Thoracic aorta (tissue), 2 donors: ENCODE data around the gene GNB3. TPM values are rescaled to one million over a fixed set of nuclear protein-coding genes. Genes with fewer than 3 reads are reported as not detected.

Source experiments
- ATAC-seq: fragments of 150-250 bp; one replicate; pipeline ENCODE4 v1.8.0; 2017; ENCODE audit warnings: low read depth; ENCODE audit not compliant: insufficient number of reproducible peaks, low FRiP score
- DNase-seq: peaks from one replicate; pipeline ENCODE4 v3.0.0-alpha.2; 2020; ENCODE audit warnings: low spot score
- H3K27ac ChIP-seq, 2 donors: fragments of 200-600 bp; sonication (generic); 1 replicate in 1 of 2; 2 replicates in 1 of 2; pipeline ENCODE4 v1.5.1; 2016; ENCODE audit warnings: mild to moderate bottlenecking in 2 of 2, moderate library complexity in 2 of 2
- H3K27me3 ChIP-seq: fragments of 200-600 bp; sonication (generic); replicated peaks from 2 replicates; pipeline ENCODE4 v1.6.0; 2016; ENCODE audit warnings: mild to moderate bottlenecking; ENCODE audit not compliant: insufficient read depth
- H3K36me3 ChIP-seq: fragments of 200-600 bp; sonication (generic); one replicate; pipeline ENCODE4 v1.5.1; 2016
- H3K4me1 ChIP-seq, 2 donors: fragments of 200-600 bp; sonication (generic); 1 replicate in 1 of 2; 2 replicates in 1 of 2; pipeline versions ENCODE4 v1.5.1 to v1.6.0; 2016; ENCODE audit warnings: low read depth in 2 of 2, mild to moderate bottlenecking in 1 of 2; ENCODE audit not compliant: control insufficient read depth in 1 of 2
- H3K4me3 ChIP-seq: fragments of 200-600 bp; sonication (generic); 2 replicates; pipeline ENCODE4 v1.5.1; 2016; ENCODE audit warnings: mild to moderate bottlenecking
- H3K9me3 ChIP-seq: fragments of 200-600 bp; sonication (generic); 2 replicates; pipeline ENCODE4 v1.5.1; 2016
- total RNA-seq, 2 donors: library from RNA; depleted of rRNA; stranded (reverse); fragments of >200 nt; gene quantifications; one replicate each; pipeline versions ENCODE4 v1.1.0 to v1.2.3, GENCODE V29; 2016
- TF ChIP-seq, protein P1 (sequence below): fragments of 200-600 bp; sonication (generic); IDR thresholded peaks from one replicate; pipeline ENCODE4 v1.5.1; 2019; ENCODE audit warnings: antibody characterized with exemption

GNB3 gene
- total RNA-seq, 2 donors from 2014 or later, result 9.3 to 16.6 TPM

DNA sequence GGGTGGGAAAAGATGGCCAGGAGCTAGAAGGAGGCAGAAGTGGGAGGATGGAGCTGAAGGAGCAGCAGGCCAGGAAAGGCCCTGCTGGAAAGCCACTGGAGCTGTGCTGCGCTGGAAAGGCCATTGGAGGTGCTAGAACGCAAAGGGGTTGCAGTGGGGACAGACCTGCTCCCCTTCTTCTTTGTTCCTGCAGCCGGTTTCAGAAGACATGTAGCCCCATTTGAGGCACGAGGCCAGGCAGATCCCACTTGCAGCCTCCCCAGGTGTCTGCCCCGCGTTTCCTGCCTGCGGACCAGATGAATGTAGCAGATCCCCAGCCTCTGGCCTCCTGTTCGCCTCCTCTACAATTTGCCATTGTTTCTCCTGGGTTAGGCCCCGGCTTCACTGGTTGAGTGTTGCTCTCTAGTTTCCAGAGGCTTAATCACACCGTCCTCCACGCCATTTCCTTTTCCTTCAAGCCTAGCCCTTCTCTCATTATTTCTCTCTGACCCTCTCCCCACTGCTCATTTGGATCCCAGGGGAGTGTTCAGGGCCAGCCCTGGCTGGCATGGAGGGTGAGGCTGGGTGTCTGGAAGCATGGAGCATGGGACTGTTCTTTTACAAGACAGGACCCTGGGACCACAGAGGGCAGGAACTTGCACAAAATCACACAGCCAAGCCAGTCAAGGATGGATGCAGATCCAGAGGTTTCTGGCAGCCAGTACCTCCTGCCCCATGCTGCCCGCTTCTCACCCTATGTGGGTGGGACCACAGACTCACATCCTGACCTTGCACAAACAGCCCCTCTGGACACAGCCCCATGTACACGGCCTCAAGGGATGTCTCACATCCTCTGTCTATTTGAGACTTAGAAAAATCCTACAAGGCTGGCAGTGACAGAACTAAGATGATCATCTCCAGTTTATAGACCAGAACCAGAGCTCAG, 21.4 kb upstream of the GNB3 start:
- H3K36me3 ChIP-seq, result no peaks in the 10 kb centered on the region
- no peak for DNase-seq
- H3K9me3 ChIP-seq, result no peaks in the 10 kb centered on the region
- no peak overlapping the region for H3K27ac ChIP-seq
- no peak for ATAC-seq
- H3K4me1 ChIP-seq, result peaks cover 5 to 16% of the 10 kb centered on the region in 2 donors
- H3K4me3 ChIP-seq, result no peak overlapping the region
- H3K27me3 ChIP-seq, result peaks cover 10% of the 10 kb centered on the region
- TF ChIP-seq, protein P1, sequence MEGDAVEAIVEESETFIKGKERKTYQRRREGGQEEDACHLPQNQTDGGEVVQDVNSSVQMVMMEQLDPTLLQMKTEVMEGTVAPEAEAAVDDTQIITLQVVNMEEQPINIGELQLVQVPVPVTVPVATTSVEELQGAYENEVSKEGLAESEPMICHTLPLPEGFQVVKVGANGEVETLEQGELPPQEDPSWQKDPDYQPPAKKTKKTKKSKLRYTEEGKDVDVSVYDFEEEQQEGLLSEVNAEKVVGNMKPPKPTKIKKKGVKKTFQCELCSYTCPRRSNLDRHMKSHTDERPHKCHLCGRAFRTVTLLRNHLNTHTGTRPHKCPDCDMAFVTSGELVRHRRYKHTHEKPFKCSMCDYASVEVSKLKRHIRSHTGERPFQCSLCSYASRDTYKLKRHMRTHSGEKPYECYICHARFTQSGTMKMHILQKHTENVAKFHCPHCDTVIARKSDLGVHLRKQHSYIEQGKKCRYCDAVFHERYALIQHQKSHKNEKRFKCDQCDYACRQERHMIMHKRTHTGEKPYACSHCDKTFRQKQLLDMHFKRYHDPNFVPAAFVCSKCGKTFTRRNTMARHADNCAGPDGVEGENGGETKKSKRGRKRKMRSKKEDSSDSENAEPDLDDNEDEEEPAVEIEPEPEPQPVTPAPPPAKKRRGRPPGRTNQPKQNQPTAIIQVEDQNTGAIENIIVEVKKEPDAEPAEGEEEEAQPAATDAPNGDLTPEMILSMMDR, result no peak

DNA sequence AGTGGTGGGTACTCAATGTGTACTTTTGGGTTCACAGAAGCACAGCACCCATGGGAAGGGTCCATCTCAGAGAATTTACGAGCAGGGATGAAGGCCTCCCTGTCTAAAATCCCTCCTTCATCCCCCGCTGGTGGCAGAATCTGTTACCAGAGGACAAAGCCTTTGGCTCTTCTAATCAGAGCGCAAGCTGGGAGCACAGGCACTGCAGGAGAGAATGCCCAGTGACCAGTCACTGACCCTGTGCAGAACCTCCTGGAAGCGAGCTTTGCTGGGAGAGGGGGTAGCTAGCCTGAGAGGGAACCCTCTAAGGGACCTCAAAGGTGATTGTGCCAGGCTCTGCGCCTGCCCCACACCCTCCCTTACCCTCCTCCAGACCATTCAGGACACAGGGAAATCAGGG, 20.6 kb upstream of the GNB3 start:
- no peak for DNase-seq
- ATAC-seq, result no peak
- peaks cover 5 to 20% of the 10 kb centered on the region in 2 donors for H3K4me1 ChIP-seq
- TF ChIP-seq, protein P1, result no peak
- no peaks in the 10 kb centered on the region for H3K36me3 ChIP-seq
- H3K27me3 ChIP-seq, result peaks cover 10% of the 10 kb centered on the region
- H3K4me3 ChIP-seq, result no peak overlapping the region
- no peaks in the 10 kb centered on the region for H3K9me3 ChIP-seq
- no peak overlapping the region for H3K27ac ChIP-seq

DNA sequence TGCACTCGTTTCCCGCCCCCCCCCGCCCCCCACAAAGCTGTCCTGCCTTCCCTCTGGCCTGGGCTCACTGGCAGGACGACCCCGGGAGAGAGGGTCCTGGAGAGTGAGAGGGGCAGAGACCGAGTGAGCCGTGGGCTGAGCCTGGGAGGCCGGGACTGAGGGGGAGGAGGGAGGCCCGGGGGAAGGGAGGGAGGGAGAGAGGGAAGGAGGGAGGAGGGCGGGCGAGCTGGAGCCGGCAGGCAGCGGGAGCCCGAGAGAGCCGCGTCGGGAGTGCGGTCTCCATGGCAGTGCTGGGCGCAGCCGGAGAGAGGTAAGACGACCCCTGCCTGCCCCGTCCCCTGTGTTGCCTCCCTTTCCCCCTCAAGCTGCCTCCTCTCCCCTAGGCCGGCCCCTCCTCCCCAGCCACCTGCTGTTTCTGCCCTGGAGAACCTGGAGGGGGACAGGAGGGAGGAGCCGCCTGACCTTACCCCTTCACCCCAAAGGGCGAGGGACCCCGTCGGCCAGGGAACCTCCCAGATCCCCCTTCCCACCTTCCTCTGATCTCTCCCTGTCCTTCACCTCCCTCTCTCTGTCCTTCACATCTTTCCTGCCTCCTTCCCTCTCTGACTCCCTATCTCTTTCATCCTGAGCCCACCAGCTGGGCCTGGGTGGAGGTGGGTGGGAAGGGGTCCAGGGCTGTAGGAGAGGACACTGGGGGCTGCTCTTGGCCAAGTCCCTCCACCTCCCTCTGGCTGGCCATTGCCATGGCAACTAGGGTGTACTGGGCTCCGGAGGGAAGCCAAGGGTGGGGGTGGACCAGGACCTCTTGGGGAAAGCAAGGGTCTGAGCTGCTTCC, 18.9 kb upstream of the GNB3 start, which contains the start of gene GPR162:
Gene GPR162 (plus strand): TSS at position 231 of the 835 bp plus-strand sequence. CDS start 2,078 bp downstream, outside the sequence.
- ATAC-seq (peak; percentile 29), DNase-seq (no peak)
- no peaks in the 10 kb centered on the region for H3K9me3 ChIP-seq
- H3K27ac ChIP-seq, result no peak within 1 kb of the TSS
- H3K27me3 ChIP-seq, result peaks cover 10% of the 10 kb centered on the region
- H3K4me1 ChIP-seq, result peaks cover 5 to 31% of the 10 kb centered on the region in 2 donors
- H3K4me3 ChIP-seq, result peak within 1 kb of the TSS; percentile 68
- H3K36me3 ChIP-seq, result no peaks in the 10 kb centered on the region
- TF ChIP-seq, protein P1, result no peak

DNA sequence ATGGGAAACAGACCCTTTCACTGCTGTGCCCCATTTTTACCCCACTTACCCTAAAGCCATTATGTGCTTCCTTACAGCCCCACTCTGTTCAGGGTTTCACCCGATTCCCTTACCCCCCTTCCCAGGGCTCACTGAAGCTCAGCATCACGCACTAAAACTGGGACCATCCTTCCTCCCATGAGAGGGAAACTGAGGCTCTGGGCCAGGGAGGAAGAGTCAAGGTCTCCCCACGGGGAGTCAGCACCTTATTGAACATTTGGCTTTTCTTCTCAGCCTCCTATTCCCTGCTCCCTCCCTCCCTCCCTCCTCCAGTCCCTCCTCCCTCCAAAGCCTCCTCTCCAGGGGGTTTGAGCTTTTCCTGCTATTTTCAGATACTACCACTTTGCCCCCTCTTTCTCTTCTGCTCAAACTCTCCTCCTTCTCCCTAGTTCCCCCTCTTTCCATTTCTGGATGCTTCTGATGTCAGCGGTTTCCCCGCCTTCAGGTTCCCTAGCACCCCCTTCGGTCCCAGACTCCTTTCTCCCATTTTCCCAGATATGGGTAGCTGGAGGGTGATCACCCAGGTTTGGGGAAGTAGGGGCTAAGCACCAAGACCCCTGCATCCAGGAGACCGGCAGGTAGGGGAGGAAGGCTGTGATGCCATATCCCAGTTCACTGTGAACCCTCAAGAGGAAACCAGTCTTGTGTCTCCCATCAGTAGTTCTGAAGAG, 18.1 kb upstream of the GNB3 start:
- ATAC-seq (no peak), DNase-seq (no peak)
- Histone ChIP-seq H3K27me3 (peaks cover 10% of the 10 kb centered on the region), H3K4me1 (peaks cover 12 to 39% of the 10 kb centered on the region in 2 donors), H3K9me3 (no peaks in the 10 kb centered on the region), H3K36me3 (no peaks in the 10 kb centered on the region), H3K4me3 (no peak overlapping the region), H3K27ac (no peak overlapping the region)
- TF ChIP-seq, protein P1, result no peak
